Activated T-cell treated with anti-CD3 and anti-CD28 coated beads, Interleukin-2, amount 50 U/mL, for 1 hour (primary cell): ENCODE data around the gene ZSCAN22.

Experiments
- DNase-seq: peaks from one replicate; pipeline ENCODE4 v3.0.0-alpha.2; 2020

The ZSCAN22 gene

GRCh38 chr19:58379246-58379645 is 52.5 kb downstream of the ZSCAN22 start:
- DNase-seq, result no peak

GRCh38 chr19:58380037-58380661 is 53.4 kb downstream of the ZSCAN22 start:
- DNase-seq, result no peak

- DNase-seq, result peak; percentile 97
Observed at GRCh38 chr19:58380662-58381459, 54.1 kb downstream of the ZSCAN22 start, which contains the start of gene ZNF837. Gene ZNF837, minus strand, starts transcription at chr19:58381030. Its CDS starts 11,698 bp downstream, at chr19:58369332.

- DNase-seq, result no peak
Observed at GRCh38 chr19:58381460-58382212, 54.8 kb downstream of the ZSCAN22 start.

GRCh38 chr19:58382997-58383603 is 56.3 kb downstream of the ZSCAN22 start:
- no peak for DNase-seq

GRCh38 chr19:58385313-58385890 is 58.6 kb downstream of the ZSCAN22 start:
- DNase-seq, result no peak

GRCh38 chr19:58385891-58386575 is 59.2 kb downstream of the ZSCAN22 start:
- DNase-seq, result no peak

GRCh38 chr19:58386576-58387337 is 60.0 kb downstream of the ZSCAN22 start, which contains the start of gene RPS5:
Gene RPS5, plus strand, starts transcription at chr19:58387269. Its CDS starts 869 bp downstream, at chr19:58388138.
- DNase-seq, result peak; percentile 93

GRCh38 chr19:58387338-58388174 is 60.8 kb downstream of the ZSCAN22 start:
- DNase-seq, result no peak

GRCh38 chr19:58388175-58388526 is 61.4 kb downstream of the ZSCAN22 start:
- DNase-seq, result no peak
